NCI-H345 treated with DMSO at 0.1 percent for 48 hours (cell line): ENCODE results near the gene TUBA3D.
A peak's percentile ranks its signal among the peaks of the same experiment; 100 is the strongest.
"Not testable (repeated sequence)": the region's sequence is repeated elsewhere in the genome, so short reads cannot be mapped to it uniquely, and the experiment has no call there.

Source experiments
- DNase-seq: peaks from one replicate; lab custom pipeline; 2025; ENCODE audit not compliant: unreplicated experiment; lab: John Stamatoyannopoulos, UW

The TUBA3D gene

DNA sequence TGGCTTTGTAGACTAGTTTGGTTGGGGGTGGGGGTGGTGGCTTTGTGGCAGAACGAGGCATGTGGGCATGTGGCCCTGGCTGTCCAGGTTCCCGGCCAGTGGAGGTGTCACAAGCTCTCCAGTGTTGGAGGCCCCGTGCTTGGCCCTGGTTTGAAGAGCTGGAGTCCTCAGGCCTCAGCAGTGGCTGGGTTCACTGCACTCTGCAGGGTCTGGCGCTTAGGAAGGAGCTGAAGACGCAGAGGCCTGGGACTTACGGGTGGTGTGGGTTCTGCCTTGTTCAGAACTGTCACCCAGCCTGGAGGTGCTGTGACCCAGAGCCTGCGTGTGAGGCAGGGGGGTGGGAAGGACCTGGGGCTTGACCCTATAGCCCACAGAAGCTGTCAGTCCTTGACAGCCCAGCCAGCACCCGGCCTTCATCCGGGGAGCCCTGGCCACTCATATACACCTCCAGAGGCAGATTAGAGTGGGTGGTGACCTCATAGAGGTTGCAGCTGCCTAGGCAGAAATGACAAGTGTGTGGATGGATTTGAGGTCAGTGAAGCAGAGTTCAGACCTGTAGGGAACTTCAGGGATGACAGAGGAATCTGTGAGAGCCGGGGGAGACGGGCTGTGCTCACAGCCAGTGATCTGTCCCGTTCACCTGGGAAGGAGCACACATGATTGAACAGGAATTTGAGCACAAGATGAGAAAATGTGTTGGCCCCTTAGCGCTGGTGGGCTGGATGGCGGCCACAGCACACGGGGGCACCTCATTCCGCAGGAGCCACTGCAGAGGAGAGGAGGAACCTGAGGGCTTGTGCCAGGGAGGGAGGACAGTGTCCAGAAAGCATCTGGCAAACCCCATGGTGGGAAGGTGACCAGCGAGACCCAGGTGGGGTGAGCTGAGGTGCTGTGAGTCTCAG lies 36.3 kb downstream of the TUBA3D start:
- not testable (repeated sequence) for DNase-seq

DNA sequence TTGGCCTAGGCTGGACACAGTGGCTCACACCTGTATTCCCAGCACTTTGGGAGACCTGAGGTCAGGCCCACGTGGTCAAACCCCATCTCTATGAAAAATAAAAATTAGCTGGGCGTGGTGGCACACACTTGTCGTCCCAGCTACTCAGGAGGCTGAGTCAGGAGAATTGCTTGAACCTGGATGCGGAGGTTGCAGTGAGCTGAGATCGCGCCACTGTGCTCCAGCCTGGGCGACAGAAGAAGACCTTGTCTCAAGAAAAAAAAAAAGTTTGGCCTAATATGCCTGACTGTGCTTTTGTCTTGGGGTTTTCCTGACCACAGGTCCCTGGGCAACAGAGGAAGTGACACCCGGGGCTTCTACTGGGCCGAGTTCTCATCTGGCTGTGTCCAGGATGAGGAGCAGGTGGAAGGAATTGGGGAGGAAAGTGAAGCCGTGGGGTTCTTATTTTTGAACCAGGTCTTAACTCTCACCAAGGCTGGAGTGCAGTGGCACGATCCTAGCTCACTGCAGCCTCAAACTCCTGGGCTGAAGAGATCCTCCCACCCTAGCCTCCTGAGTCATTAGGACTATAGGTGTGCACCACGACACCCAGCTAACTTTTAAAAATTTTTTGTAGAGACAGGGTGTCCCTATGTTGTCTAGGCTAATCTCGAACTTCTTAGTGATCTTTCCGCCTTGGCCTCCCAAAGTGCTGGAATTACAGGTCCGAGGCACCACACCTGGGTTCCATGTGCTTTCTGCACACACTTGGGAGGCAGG lies 38.7 kb downstream of the TUBA3D start:
- not testable (repeated sequence) for DNase-seq

DNA sequence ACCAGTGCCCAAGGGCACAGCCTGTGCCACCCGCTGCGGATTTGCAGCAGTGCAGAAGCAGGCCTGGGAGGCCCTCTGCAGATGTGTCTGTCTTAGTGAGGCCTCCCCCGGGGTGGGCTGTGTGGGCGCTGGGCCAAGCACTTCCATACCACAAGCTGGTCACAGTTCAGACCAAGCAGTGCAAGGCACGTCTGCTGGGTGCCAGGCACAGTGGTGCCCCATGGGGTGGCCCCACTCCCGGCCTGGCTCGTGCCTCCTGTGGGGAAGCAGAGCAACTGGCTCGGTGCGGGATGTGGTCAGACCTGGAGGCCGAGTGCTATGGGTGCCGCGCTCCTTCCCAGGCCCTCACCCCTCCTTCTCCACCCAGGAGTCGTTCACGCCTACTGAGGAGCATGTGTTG lies 39.3 kb downstream of the TUBA3D start:
- DNase-seq, result not testable (repeated sequence)

DNA sequence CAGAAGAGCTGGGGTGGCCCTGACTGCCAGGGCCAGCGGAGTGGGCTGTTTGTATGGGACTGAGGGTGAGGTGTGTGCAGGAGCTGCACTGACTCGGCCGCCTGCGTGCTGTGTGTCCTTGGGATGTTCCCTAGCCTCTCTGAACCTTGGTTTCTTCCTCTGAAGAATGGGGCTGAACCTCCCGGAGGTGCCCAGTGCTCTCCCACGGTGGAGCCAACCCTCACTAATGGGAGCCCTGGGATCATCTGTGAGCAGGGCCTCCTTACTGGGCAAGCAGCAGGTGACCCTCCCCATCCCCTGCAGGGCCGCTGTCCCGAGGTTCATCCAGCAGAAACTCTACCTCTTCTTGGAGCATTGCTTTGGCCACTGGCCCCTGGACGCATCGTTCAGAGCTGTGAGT lies 40.1 kb downstream of the TUBA3D start:
- no peak for DNase-seq

DNA sequence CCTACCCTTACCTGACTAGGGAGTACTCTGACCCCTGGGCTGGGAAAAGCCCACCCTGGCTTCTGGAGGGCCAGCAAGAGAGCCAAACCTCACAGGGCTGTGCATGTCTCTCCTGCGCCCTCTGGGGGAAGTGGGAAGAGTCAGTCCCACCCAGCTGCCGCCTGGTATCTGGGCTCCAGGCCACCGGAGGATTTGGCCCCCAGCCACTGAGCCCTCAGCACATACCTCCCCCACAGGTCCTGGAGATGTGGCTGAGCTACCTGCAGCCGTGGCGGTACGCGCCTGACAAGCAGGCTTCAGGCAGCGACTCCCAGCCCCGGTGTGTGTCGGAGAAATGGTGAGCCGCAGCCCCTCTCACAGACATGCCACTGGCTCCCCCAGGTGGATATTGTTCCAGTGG lies 40.7 kb downstream of the TUBA3D start:
- DNase-seq, result not testable (repeated sequence)

DNA sequence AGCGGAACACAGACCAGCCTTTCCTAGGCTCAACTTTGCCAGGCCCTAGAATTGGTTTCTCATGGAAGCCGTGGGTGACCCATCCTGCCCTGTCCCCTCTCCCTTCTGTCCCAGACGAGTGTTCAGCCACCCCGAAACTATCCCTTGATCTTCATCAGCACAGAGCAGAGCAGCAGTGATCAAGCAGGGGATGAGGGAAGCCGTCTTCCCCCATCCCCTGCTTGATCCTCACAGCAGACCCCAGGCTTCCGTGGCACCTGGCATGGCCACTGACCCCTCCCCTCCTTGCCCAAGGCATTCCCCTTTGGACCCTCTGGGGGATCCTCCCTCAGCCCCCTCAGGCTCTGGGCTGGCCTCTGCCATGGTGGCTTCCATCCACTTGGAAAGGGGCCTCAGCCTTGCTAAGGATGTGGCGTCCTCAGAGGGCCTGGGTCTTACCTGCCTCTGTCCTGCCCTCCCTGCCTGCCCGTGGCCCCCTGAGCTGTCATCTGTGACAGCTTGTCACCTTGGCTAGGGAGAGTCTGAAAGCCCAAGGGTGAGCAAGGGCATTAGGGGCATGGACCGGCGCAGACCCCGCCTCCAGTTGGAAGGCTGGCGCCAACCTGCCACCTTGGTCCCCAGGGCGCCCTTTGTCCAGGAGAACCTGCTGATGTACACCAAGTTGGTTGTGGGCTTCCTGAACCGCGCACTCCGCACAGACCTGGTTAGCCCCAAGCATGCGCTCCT lies 41.4 kb downstream of the TUBA3D start:
- DNase-seq, result no peak

DNA sequence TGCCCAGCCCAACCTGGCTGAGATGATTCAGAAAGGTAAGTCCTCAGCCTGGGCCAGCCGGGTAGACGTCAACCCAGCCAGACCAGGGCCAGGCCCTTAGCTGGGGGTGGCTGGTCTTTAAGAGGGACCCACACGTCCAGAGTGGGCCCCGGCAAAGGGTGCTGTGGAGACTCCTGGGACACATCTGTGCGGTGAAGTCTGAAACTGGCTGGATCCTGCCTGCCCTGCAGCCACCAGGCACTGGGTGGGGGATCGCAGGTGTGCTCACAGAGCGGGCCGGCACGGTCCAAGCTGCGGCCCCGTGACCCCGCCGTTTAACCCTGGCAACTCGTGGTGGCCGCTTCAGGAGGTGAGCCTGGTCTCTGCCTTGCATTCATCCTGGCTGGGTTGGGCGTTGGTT lies 41.9 kb downstream of the TUBA3D start:
- DNase-seq, result not testable (repeated sequence)

DNA sequence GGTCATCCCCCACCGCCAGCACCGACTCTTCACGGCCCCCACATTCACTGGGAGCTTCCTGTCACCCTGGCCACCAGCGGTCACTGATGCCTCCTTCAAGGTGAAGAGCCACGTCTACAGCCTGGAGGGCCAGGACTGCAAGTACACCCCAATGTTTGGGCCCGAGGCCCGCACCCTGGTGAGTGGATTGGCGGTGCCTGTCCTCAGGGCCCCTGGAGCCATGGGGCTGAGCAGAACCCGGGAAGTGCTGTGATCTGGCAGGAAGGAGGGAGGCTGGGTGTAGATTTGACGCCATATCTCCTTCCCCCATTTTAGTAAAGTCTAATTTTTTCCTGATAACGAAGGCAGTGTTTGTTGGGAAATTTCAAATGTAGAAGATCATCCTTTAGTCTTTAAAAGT lies 42.6 kb downstream of the TUBA3D start:
- not testable (repeated sequence) for DNase-seq

DNA sequence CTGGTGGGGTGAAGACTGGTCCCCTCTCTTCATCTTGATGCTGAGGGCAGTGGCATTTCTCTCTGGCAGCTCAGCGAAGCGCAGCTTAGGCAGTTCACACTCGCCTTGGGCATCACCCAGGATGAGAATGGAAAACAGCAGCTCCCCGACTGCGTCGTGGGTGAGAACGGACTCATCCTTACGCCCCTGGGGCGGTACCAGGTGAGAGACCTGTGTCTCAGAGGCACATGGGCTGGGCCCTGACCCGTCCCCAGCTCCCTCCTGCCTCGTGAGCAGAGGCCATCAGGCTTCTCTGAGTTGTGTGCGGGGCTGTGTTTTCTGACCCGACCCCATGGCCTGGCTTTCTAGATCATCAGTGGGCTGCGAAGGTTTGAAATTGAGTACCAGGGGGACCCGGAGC lies 43.5 kb downstream of the TUBA3D start:
- DNase-seq, result no peak

DNA sequence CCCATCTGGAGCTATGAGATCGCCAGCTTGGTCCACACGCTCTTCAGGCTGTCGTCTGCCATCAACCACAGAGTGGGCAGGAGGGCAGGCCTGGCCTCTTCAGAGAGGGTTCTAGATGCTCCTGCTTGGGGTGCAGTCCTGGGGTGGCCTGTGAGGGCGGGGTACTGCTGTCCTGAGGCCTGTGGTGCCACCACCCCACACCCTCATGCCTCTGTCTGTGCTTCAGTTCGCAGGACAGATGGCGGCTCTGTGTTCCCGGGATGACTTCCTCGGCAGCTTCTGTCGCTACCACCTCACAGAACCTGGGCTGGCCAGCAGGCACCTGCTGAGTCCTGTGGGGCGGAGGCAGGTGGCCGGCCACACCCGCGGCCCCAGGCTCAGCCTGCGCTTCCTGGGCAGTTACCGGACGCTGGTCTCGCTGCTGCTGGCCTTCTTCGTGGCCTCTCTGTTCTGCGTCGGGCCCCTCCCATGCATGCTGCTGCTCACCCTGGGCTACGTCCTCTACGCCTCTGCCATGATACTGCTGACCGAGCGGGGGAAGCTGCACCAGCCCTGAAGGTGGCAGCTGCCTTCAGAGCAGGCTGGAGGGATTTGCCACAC lies 44.1 kb downstream of the TUBA3D start:
- not testable (repeated sequence) for DNase-seq

DNA sequence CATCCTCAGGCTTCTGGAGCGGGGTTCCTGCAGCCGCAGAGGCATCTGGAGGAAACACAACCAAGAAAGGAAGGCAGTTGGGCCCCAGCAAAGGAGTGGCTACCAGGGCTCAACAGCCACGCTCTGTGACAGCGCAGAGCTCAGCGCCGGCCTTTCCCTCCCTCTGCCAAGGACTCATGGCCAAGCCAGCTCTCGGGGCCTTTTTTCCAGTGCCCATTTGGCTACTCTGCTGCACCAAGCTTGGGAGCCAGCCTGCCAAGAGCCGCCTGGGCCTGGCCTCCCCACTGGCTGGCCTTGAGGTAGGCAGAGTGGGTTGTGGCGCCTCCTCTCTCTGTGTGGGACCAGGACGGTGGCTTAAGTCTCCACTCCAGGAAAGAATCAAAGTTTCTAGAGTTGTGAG lies 44.6 kb downstream of the TUBA3D start:
- DNase-seq, result no peak

DNA sequence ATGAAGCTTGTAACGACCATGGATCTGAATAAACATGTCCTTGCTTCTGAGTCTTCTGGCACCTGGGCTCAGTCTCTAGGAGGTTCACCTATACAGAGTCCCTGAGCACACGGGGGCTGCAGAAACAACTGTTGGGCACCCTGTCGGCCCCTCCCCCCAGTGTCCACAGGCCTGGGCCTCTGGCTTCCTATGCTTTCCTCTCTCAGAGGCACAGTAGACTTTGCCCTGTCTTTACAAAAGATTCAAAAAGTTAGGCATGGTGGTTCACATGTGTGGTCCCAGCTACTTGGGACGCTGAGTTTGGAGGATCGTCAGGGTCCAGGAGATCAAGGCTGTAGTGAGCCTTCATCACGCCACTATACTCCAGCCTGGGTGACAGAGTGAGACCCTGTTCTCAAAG lies 45.6 kb downstream of the TUBA3D start:
- not testable (repeated sequence) for DNase-seq

DNA sequence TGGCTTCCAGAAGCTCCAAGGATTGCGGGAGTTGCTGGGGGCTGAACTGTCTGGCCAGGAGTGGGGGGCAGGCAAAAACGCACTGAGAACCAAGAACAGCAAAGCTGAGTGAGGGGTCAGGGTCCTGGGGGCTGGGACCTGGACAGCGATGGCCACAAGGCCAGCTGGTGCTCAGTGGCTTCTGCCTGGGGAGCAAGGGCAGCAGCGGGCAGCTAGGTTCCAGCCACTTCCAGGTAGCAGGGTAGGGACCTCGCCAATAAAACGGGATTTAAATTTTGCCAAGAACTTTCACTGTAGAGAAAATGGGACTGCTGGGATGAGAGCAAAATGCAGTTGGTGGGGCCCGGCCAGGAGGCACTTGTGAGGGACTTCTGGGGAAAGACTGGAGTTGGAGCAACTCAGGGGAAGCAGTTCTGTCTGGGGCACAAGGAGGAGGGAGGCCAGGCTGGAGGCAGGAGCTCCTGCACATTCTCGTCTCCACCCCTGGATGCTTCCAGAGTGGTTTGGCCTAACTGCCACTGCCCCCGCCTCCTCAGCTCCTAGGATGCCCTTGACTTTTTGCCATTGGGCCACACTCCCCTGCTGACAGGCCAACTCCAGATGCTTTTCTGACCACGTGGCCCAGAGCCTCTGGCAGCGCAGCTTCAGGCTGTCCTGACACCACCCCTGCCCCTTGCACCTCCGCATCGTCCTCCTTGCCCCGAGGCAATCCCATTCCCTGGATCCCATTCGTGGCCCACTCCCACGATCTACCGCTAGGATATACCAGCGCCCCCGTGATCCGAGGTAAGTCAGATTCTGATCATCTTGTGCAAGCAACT lies 46.3 kb downstream of the TUBA3D start:
- no peak for DNase-seq

DNA sequence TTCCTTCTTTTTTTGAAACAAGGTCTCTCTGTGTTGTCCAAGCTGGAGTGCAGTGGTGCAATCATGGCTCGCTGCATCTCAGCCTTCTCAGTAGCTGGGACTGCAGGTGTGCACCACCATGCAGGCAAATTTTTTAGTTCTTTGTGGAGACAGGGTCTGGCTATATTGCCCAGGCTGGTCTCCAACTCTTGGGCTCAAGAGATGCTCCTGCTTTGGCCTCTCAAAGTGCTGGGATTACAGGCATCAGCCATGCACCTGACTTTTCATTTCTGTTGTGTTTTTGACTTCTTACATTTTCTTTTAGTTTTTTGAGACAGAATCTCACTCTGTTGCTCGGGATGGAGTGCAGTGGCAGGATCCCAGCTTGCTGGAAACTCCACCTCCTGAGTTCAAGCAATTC lies 49.3 kb downstream of the TUBA3D start:
- not testable (repeated sequence) for DNase-seq

DNA sequence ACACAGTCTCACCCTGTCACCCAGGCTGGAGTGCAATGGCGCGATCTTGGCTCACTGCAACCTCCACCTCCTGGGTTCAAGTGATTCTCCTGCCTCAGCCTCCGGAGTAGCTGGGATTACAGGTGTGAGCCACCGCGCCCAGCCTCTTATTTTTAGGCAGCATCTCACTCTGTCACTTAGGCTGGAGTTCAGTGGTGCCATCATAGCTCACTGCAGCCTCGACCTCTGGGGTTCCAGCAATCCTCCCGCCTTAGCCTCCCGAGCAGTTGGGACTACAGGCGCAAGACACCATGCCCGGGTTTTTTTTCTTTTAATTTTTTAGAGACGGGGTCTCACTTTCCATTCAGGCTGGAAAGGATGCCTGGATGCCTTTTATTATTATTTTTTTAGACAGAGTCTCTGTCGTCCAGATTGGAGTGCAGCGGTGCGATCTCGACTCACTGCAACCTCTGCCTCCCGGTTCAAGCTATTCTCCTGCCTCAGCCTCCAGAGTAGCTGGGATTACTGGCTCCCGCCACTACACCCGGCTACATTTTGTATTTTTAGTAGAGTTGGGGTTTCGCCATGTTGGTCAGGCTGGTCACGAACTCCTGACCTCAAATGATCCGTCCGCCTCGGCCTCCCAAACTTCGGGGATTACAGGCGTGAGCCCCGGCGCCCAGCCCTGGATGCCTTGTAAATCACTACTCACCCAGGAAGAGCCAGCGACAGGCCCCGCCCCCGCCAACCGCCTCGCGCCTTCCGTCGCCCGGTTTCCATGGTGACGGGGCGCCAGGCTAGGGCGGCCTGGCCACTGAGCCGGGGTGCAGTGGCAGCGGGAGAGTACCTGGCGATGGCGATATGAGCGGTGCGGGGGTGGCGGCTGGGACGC lies 51.4 kb downstream of the TUBA3D start, which contains the start of gene CCDC74A:
TSS of gene CCDC74A (plus strand) at position 758 of the 871 bp plus-strand sequence. CDS start at position 841, 83 bp downstream.
- DNase-seq, result peak; percentile 65

DNA sequence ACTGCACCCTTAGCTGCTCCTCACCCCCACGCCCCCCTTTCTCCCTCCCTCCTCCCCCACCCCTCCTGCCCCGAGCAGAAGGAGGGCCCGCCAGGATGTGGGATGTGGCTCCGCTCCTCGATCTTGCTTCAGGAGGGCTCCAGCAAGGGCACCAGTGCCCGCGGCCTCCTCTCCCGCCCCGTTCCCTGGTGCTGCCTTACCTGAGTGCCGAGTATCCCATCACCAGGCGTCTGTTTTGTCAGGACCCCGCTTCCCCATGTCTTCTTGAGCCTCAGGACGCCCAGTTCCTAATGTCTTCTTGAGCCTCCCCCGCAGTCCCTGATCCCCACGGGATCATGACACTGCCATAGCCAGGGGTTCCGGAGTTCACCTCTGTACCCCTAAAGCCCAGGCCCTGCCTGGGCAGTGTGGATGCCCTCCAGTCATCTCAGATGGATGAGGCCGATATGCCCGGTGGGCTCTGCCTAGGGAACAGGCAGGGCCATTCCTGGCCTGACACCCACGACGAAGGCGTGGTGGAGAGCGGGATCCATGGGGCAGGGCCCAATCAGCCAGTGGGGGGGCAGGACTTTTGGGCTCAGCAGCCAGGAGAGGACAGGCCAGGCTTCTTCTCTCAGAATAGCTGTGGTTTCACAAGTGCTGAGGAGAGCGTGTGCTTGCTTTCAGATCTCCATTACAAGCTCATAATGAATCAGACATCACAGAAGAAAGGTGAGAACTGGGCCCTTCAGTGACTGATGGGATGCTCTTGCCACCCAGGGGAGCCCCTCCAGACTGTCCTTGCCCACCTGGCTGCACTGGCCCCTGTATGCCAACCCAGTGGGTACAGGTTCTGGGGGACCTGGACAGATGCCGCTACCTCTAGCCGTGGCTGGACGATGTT lies 53.3 kb downstream of the TUBA3D start:
- DNase-seq, result not testable (repeated sequence)

DNA sequence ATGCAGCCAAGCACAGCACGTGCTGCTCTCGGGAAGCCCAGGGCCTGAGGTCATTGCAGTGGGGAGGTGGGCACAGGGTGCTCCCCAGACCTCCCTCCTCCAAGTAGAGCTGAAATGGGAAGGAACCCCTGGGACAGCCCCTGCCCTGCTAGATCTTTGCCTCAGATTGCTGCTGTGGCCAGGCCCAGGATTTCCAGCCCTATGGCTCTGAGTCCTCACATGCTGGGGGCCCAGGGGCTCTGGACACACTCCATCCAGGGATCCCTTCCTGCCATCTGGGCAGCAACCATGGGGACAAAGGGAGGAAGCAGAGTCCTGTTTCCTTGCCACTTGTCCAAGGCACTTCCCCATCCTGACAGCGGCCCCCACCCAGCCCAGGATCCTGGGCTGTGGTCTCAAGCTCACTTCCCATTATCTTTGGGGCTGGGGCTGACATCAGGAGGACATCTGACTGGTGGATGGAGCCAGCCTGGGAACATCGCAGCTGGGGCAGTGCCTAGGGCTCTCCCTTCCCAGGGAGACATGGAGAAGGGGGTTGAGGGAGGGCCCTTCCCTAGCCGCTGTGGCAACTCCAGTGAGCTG lies 54.0 kb downstream of the TUBA3D start:
- not testable (repeated sequence) for DNase-seq
